B cell (primary cell): ENCODE results near the gene AP2B1. TPM values are rescaled to one million over a fixed set of nuclear protein-coding genes. Genes with fewer than 3 reads are reported as not detected.

Source experiments
- ATAC-seq: fragments of 200-7000 bp; cut with Tn5 transposase; one replicate; pipeline ENCODE4 v1.10.0; 2021; ENCODE audit warnings: low read depth, mild to moderate bottlenecking, moderate number of reproducible peaks, moderate library complexity
- CTCF ChIA-PET: fragments of 350-600 bp; sonication (Branson Sonifier 250); formaldehyde crosslinking; loops from one replicate; lab custom pipeline; 2021; ENCODE audit warnings: antibody characterized with exemption, inconsistent platforms; lab: Charles Lee
- POLR2A ChIA-PET: fragments of 350-600 bp; sonication (Branson Sonifier 250); formaldehyde crosslinking; loops from one replicate; lab custom pipeline; 2021; ENCODE audit warnings: antibody characterized with exemption; lab: Charles Lee
- DNase-seq: peaks from one replicate; pipeline ENCODE4 v3.0.0; 2013
- H2AFZ ChIP-seq: 2 replicates; pipeline ENCODE4 v1.6.1; 2012; ENCODE audit warnings: mild to moderate bottlenecking, low read depth, low read length; ENCODE audit not compliant: insufficient read depth, poor library complexity, severe bottlenecking
- H3K27ac ChIP-seq, 2 donors: 1 replicate in 1 of 2; 2 replicates in 1 of 2; pipeline ENCODE4 v1.5.1; 2012 to 2013; ENCODE audit warnings: low read length in 2 of 2, mild to moderate bottlenecking in 2 of 2, moderate library complexity in 1 of 2
- H3K27me3 ChIP-seq, 4 experiments: fragments of 200-600 bp in 1 of 4; sonication (generic) in 1 of 4; replicated peaks in 1 of 4; 1 replicate in 2 of 4; 2 replicates in 2 of 4; pipeline versions ENCODE4 v1.6.1 to v1.7.0; 2013 to 2016; ENCODE audit warnings: low read length in 3 of 4, mild to moderate bottlenecking in 2 of 4, mixed read lengths in 1 of 4, moderate library complexity in 1 of 4; ENCODE audit not compliant: insufficient read depth in 4 of 4, control insufficient read depth in 3 of 4; ENCODE audit errors: control extremely low read depth in 1 of 4
- H3K36me3 ChIP-seq, 2 experiments: replicated peaks in 1 of 2; 1 replicate in 1 of 2; 2 replicates in 1 of 2; pipeline versions ENCODE4 v1.6.1 to v1.7.1; 2013; ENCODE audit warnings: low read length in 1 of 2; ENCODE audit not compliant: insufficient read depth in 2 of 2, control insufficient read depth in 1 of 2; ENCODE audit errors: control extremely low read depth in 1 of 2, extremely low read depth in 1 of 2
- H3K4me1 ChIP-seq, 2 donors: fragments of 200-600 bp in 1 of 2; sonication (generic) in 1 of 2; 1 replicate in 1 of 2; 2 replicates in 1 of 2; pipeline versions ENCODE4 v1.5.1 to v1.6.1; 2013 to 2017; ENCODE audit warnings: low read length in 2 of 2; ENCODE audit not compliant: control insufficient read depth in 2 of 2, insufficient read depth in 2 of 2
- H3K4me2 ChIP-seq: replicated peaks from 2 replicates; pipeline ENCODE3; 2012; ENCODE audit warnings: mild to moderate bottlenecking, low read depth, low read length; ENCODE audit not compliant: poor library complexity, severe bottlenecking
- H3K4me3 ChIP-seq, 5 experiments: fragments of 200-600 bp in 1 of 5; sonication (generic) in 1 of 5; 1 replicate in 3 of 5; 2 replicates in 2 of 5; pipeline versions ENCODE4 v1.5.1 to v1.7.0; 2011 to 2016; ENCODE audit warnings: low read length in 4 of 5, mild to moderate bottlenecking in 4 of 5, low read depth in 2 of 5, control low read depth in 1 of 5, moderate library complexity in 1 of 5; ENCODE audit not compliant: insufficient read depth in 1 of 5; ENCODE audit errors: control extremely low read depth in 1 of 5, extremely low read depth in 1 of 5
- H3K79me2 ChIP-seq: fragments of 200-600 bp; sonication (generic); one replicate; pipeline ENCODE4 v1.6.0; 2016; ENCODE audit warnings: low read length; ENCODE audit not compliant: control insufficient read depth, insufficient read depth
- H3K9ac ChIP-seq: fragments of 200-600 bp; sonication (generic); 2 replicates; pipeline ENCODE4 v1.6.1; 2017; ENCODE audit warnings: mild to moderate bottlenecking, low read length, moderate library complexity
- H3K9me3 ChIP-seq, 3 donors: one replicate each; pipeline versions ENCODE4 v1.6.1 to v1.7.1; 2013; ENCODE audit warnings: low read length in 2 of 3; ENCODE audit not compliant: control insufficient read depth in 2 of 3, insufficient read depth in 1 of 3; ENCODE audit errors: control extremely low read depth in 1 of 3
- H4K20me1 ChIP-seq: 2 replicates; pipeline ENCODE4 v1.6.0; 2012; ENCODE audit warnings: mild to moderate bottlenecking, low read length; ENCODE audit not compliant: insufficient read depth, control insufficient read depth, poor library complexity, severe bottlenecking
- H3K27ac Mint-ChIP-seq: one replicate; pipeline ENCODE4 v1.8.0; 2021; ENCODE audit warnings: mixed read lengths
- H3K27me3 Mint-ChIP-seq: one replicate; pipeline ENCODE4 v1.8.0; 2021; ENCODE audit warnings: mixed read lengths
- H3K4me1 Mint-ChIP-seq: one replicate; pipeline ENCODE4 v1.8.0; 2021; ENCODE audit warnings: mixed read lengths
- H3K4me3 Mint-ChIP-seq: one replicate; pipeline ENCODE4 v1.8.0; 2021; ENCODE audit warnings: mixed read lengths
- H3K9me3 Mint-ChIP-seq: one replicate; pipeline ENCODE4 v1.8.0; 2022; ENCODE audit warnings: mixed read lengths; ENCODE audit not compliant: insufficient read depth
- CTCF ChIP-seq: fragments of 200-600 bp; IDR thresholded peaks from one replicate; pipeline ENCODE4 v1.8.0; 2022; ENCODE audit warnings: antibody characterized with exemption, mild to moderate bottlenecking
- EZH2 ChIP-seq: IDR thresholded peaks from 2 replicates; pipeline ENCODE4 v1.6.1; 2012; ENCODE audit warnings: borderline replicate concordance, low read depth, mild to moderate bottlenecking, moderate library complexity, low read length; ENCODE audit not compliant: insufficient read depth, poor library complexity, severe bottlenecking
- WGBS: methylation state at CpG from one replicate; pipeline ENCODE4 v1.1.5; 2013; ENCODE audit warnings: missing lambda C conversion rate; ENCODE audit not compliant: insufficient coverage; 5-methylcytosine and 5-hydroxymethylcytosine counted together
- intact Hi-C: fragments of 100-400 bp; cut with micrococcal nuclease; formaldehyde crosslinking; loops from one replicate; pipeline ENCODE4 v1.10.0; 2022
- polyA plus RNA-seq: library from polyadenylated mRNA; depleted of rRNA; stranded (reverse); fragments of >200 nt; gene quantifications from 2 replicates; pipeline ENCODE4 v1.2.3, GENCODE V29; 2012
- total RNA-seq, 2 donors: library from RNA; stranded (reverse); fragments of 120-200 nt in 1 of 2; gene quantifications; 1 replicate in 1 of 2; 2 replicates in 1 of 2; pipeline versions ENCODE4 v1.2.3 to v1.2.4, GENCODE V29; 2013 to 2022

The AP2B1 gene
- total and polyA plus RNA-seq, 2 donors (not counting 1 experiment from before 2014, with no cell fraction given): 33.1 to 123 TPM

- DNase-seq: no peak
- WGBS: no CpG with 5 or more reads among the region's 1 CpG
- no peaks in the 10 kb centered on the region for H3K27me3 Mint-ChIP-seq
These were observed 34.6 kb downstream of the AP2B1 start for GRCh38 chr17:35621768-35622167.

GRCh38 chr17:35627417-35627816 lies 40.3 kb downstream of the AP2B1 start:
- Mint-ChIP-seq H3K9me3 (no peaks in the 10 kb centered on the region), H3K27ac (no peak overlapping the region), H3K27me3 (no peaks in the 10 kb centered on the region), H3K4me1 (peaks cover 11% of the 10 kb centered on the region), H3K4me3 (no peak overlapping the region)
- ChIA-PET CTCF (no interaction called here), POLR2A (no interaction called here)
- Histone ChIP-seq H3K9ac (peak overlapping the region; percentile 11), H3K4me1 (peaks cover 11% of the 10 kb centered on the region in 2 donors), H3K79me2 (no peaks in the 10 kb centered on the region), H3K27me3 (no peaks in the 10 kb centered on the region), H3K27ac (peak overlapping the region in 1 of 2 donors; percentile 51), H3K36me3 (peaks cover 21 to 53% of the 10 kb centered on the region in 2 experiments), H2AFZ (no peak overlapping the region), H4K20me1 (peaks cover 4% of the 10 kb centered on the region), H3K9me3 (no peaks in the 10 kb centered on the region), H3K4me2 (no peak overlapping the region), H3K4me3 (no peak overlapping the region)
- no peak for TF ChIP-seq EZH2
- no peak for TF ChIP-seq CTCF
- WGBS: 100% methylated on average over 1 of the region's 4 CpGs
- intact Hi-C loops: no loop called here
- no peak for ATAC-seq
- DNase-seq: no peak

More at GRCh38 chr17:35621768-35622167, 34.6 kb downstream of the AP2B1 start:
- Histone ChIP-seq H3K36me3 (peaks cover 9 to 24% of the 10 kb centered on the region in 2 experiments), H3K9ac (no peak overlapping the region), H3K9me3 (no peaks in the 10 kb centered on the region), H3K4me2 (no peak overlapping the region), H4K20me1 (peaks cover 4% of the 10 kb centered on the region), H3K4me3 (no peak overlapping the region), H3K27me3 (no peaks in the 10 kb centered on the region), H2AFZ (no peak overlapping the region), H3K27ac (no peak overlapping the region), H3K79me2 (no peaks in the 10 kb centered on the region), H3K4me1 (peaks cover 4 to 5% of the 10 kb centered on the region in 2 donors)
- Mint-ChIP-seq H3K9me3 (no peaks in the 10 kb centered on the region), H3K4me1 (peaks cover 16% of the 10 kb centered on the region), H3K27ac (no peak overlapping the region), H3K4me3 (no peak overlapping the region)
- CTCF ChIA-PET: no interaction called here
- TF ChIP-seq CTCF: no peak
- TF ChIP-seq EZH2: no peak
- ATAC-seq: no peak
- POLR2A ChIA-PET: no interaction called here
- intact Hi-C loops: no loop called here
